Psoas muscle (tissue), 8 donors: ENCODE measurements around the gene HIBADH. TPM values are rescaled to one million over a fixed set of nuclear protein-coding genes. Genes with fewer than 3 reads are reported as not detected.

ENCODE experiments used
- ATAC-seq, 4 donors: fragments of 200-7000 bp; cut with Tn5 transposase; one replicate each; pipeline ENCODE4 v1.9.1; 2020; ENCODE audit warnings: moderate library complexity in 3 of 4, mild to moderate bottlenecking in 2 of 4
- DNase-seq, 2 donors: peaks; one replicate each; pipeline ENCODE4 v3.0.0-alpha.2; 2020
- H3K27ac ChIP-seq: fragments of 200-600 bp; one replicate; pipeline ENCODE4 v1.8.0; 2022
- H3K27me3 ChIP-seq, 3 donors: fragments of 200-600 bp in 1 of 3; one replicate each; pipeline versions ENCODE4 v1.6.1 to v1.8.0; 2013 to 2022; ENCODE audit warnings: low read length in 2 of 3, mild to moderate bottlenecking in 2 of 3, moderate library complexity in 1 of 3; ENCODE audit not compliant: insufficient read depth in 3 of 3
- H3K36me3 ChIP-seq, 2 donors: fragments of 200-600 bp in 1 of 2; one replicate each; pipeline versions ENCODE4 v1.6.1 to v1.8.0; 2013 to 2022; ENCODE audit warnings: low read depth in 1 of 2, mild to moderate bottlenecking in 1 of 2, moderate library complexity in 1 of 2; ENCODE audit not compliant: insufficient read depth in 1 of 2
- H3K4me1 ChIP-seq: fragments of 200-600 bp; one replicate; pipeline ENCODE4 v1.8.0; 2022
- H3K4me3 ChIP-seq: fragments of 200-600 bp; one replicate; pipeline ENCODE4 v1.8.0; 2022; ENCODE audit warnings: mild to moderate bottlenecking
- H3K9me3 ChIP-seq: fragments of 200-600 bp; one replicate; pipeline ENCODE4 v1.8.0; 2022
- WGBS, 3 donors: extraction: QIAGEN DNeasy Blood & Tissue Kit; methylation state at CpG; one replicate each; pipeline versions ENCODE4 v1.1.6 to v1.1.7; 2013; 5-methylcytosine and 5-hydroxymethylcytosine counted together
- intact Hi-C, 2 donors: fragments of 100-400 bp; cut with DNase I; formaldehyde crosslinking; loops; one replicate each; pipeline versions ENCODE4 v1.11.0 to v1.14.2; 2022
- polyA plus RNA-seq, 3 donors: library from polyadenylated mRNA; stranded (reverse); fragments of 200-250 nt; gene quantifications; one replicate each; pipeline ENCODE4 v1.2.3, GENCODE V29; 2013
- total RNA-seq, 4 donors: library from RNA; stranded (reverse); fragmentation: NEBNext Ultra II Directional in 2 of 4; extraction: Animal tissue kit (Norgen Biotek cat#: 25700) in 2 of 4; gene quantifications; one replicate each; pipeline versions ENCODE4 v1.2.1 to v1.2.4, GENCODE V29; 2021 to 2023
- TF ChIP-seq, protein P1 (sequence below): fragments of 200-600 bp; IDR thresholded peaks from one replicate; pipeline ENCODE4 v1.8.0; 2022; ENCODE audit warnings: antibody characterized with exemption
- donor health status: healthy with polysubstance abuse.
- donor health status: DM: no; HTN: no; CAD: no; lungs with moderate emphysema.
- donor health status: Bipolar disorder and iron deficiency.
- donor health status: healthy.
- donor health status: DM: yes; HTN: yes; CAD: no.
- donor health status: DM: no; HTN: no; CAD: no.
- donor health status: DM: no; HTN: no; CAD: no.
- donor health status: DM: yes; HTN: yes; CAD: no.

Gene HIBADH
- total and polyA plus RNA-seq, 7 donors: 25.2 to 67.7 (median 44.5) TPM

DNA sequence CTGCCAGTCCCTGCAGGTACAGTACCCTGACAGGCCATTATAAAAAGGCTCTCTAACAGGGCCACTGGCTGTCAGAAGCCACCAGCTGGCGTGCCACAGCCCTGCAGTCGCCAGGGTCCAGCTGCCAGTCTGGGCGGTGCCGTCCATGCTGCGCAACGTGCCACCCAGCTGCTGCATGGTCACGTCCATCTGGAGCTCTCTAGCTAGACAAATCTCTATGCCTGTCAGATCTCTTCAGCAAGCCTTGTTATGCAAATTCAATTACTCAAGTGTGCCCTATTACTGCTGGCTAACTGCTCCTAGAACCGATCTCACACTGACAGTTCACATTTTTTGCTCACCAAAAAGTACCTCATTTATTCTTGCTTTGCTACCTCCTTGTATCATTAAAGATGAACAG, 75.9 kb downstream of the HIBADH start:
- WGBS, 3 donors: 25 to 46% (median 32%) methylated on average over 8 of the region's 8 CpGs
- intact Hi-C loops: loop anchor here in 1 of 2 donors (10.0 kb wide), 1 partner anchor 438 kb away; no protein-coding TSS in a partner anchor
- H3K27ac ChIP-seq: no peak overlapping the region
- ATAC-seq (peak; percentile 97 to 100 (median 100)), DNase-seq (peak; percentile 53 to 80)
- no peaks in the 10 kb centered on the region for H3K9me3 ChIP-seq
- H3K4me3 ChIP-seq: no peak overlapping the region
- H3K36me3 ChIP-seq: no peaks in the 10 kb centered on the region
- H3K4me1 ChIP-seq: no peaks in the 10 kb centered on the region
- H3K27me3 ChIP-seq: no peaks in the 10 kb centered on the region
- TF ChIP-seq, protein P1, sequence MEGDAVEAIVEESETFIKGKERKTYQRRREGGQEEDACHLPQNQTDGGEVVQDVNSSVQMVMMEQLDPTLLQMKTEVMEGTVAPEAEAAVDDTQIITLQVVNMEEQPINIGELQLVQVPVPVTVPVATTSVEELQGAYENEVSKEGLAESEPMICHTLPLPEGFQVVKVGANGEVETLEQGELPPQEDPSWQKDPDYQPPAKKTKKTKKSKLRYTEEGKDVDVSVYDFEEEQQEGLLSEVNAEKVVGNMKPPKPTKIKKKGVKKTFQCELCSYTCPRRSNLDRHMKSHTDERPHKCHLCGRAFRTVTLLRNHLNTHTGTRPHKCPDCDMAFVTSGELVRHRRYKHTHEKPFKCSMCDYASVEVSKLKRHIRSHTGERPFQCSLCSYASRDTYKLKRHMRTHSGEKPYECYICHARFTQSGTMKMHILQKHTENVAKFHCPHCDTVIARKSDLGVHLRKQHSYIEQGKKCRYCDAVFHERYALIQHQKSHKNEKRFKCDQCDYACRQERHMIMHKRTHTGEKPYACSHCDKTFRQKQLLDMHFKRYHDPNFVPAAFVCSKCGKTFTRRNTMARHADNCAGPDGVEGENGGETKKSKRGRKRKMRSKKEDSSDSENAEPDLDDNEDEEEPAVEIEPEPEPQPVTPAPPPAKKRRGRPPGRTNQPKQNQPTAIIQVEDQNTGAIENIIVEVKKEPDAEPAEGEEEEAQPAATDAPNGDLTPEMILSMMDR: peak; percentile 31

DNA sequence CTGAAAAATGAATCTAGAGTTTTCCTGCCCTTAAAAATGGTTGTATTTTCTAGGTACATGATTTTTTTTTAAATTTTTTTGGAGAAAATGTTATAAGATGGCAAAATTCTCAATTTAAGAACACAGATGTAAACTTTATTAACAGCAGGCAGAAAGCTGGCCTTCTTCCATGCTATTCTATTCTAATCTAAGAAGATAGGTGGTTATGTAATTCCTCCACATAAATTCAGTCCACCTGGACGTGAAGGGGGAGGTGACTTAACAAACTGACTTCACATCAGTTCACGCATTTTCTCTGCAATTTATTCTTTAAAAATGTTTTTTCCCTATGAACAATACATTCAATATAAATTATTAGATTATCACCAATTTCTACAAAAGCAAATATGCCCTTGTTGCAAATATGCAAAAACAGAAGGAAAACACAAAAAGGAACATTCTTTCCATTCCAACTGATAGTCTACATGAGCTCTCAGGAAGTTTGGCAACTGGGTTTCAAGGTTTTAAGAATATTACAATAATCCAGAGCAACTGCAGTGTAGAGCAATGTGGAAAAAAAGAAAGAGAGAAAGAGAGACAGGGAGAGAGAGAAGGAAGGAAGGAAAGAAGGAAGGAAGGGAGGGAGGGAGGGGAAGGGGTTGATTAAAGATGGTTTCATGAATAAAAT, 76.8 kb downstream of the HIBADH start:
- WGBS, 3 donors: 30 to 71% (median 40%) methylated on average over 2 of the region's 2 CpGs
- intact Hi-C loops: loop anchor here in 1 of 2 donors (10.0 kb wide), 1 partner anchor 439 kb away; no protein-coding TSS in a partner anchor
- TF ChIP-seq, protein P1: no peak
- ATAC-seq (no peak), DNase-seq (no peak)
- no peak overlapping the region for H3K27ac ChIP-seq
- H3K27me3 ChIP-seq: no peaks in the 10 kb centered on the region
- no peak overlapping the region for H3K4me3 ChIP-seq
- H3K36me3 ChIP-seq: no peaks in the 10 kb centered on the region
- H3K9me3 ChIP-seq: no peaks in the 10 kb centered on the region
- no peaks in the 10 kb centered on the region for H3K4me1 ChIP-seq

DNA sequence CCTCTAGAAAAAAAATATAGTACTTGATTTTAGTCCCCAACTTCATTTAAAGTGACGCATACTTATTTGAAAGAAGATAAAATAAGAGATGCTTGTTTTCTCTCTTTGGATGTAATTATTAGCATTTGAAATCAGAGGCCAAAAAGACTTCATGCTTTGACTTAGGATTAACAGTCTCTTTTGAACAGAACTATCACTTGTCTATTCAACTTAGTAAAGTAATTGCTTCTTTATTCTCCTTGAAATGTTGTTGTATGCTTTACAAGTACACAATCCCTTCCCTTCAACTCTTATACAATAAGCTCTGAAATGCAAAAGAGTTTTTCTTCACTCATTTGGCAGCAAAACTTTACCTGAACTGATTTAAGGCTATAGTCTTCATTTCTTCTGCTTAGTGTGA, 80.8 kb downstream of the HIBADH start:
- no peaks in the 10 kb centered on the region for H3K36me3 ChIP-seq
- TF ChIP-seq, protein P1: no peak
- no peaks in the 10 kb centered on the region for H3K27me3 ChIP-seq
- no peak for DNase-seq
- intact Hi-C loops: loop anchor here in 1 of 2 donors (10.0 kb wide), 1 partner anchor 443 kb away; no protein-coding TSS in a partner anchor
- no peak overlapping the region for H3K27ac ChIP-seq
- no peak for ATAC-seq
- H3K4me1 ChIP-seq: no peaks in the 10 kb centered on the region
- WGBS, 3 donors: 94 to 98% (median 98%) methylated on average over 1 of the region's 1 CpG
- H3K9me3 ChIP-seq: no peaks in the 10 kb centered on the region
- no peak overlapping the region for H3K4me3 ChIP-seq

DNA sequence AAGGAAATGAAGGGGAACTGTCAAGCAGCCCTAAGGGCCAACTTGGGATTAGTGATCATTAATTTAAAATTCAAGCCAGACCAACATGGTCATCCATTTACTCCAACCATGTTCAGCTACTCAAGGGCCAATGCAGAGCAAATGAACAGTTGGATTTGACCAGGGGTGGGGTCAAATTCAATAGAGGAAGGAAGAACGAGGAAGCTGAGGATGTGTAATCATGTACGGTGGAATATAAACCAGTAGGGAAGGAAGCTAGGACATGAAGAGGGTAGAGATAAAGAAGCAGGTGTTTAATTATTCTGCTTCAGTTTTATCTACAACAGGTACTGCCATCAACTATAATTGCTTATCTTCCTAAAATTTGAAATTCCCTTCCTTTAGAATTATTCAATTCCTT, 81.6 kb downstream of the HIBADH start:
- intact Hi-C loops: loop anchor here in 1 of 2 donors (10.0 kb wide), 1 partner anchor 444 kb away; no protein-coding TSS in a partner anchor
- ATAC-seq (no peak), DNase-seq (no peak)
- Histone ChIP-seq H3K9me3 (no peaks in the 10 kb centered on the region), H3K27me3 (no peaks in the 10 kb centered on the region), H3K4me1 (no peaks in the 10 kb centered on the region), H3K4me3 (no peak overlapping the region), H3K36me3 (no peaks in the 10 kb centered on the region), H3K27ac (no peak overlapping the region)
- WGBS, 3 donors: 72 to 95% (median 85%) methylated on average over 2 of the region's 2 CpGs
- TF ChIP-seq, protein P1: no peak
